HEK293 (cell line): ENCODE measurements around the gene CSF2.

Experiments
- CTCF ChIP-seq: fragments of 450-650 bp; formaldehyde crosslinking; IDR thresholded peaks from 2 replicates; pipeline ENCODE4 v1.5.1; 2016; ENCODE audit warnings: missing biosample characterization, missing genetic modification characterization
- KLF9 ChIP-seq: fragments of 450-650 bp; formaldehyde crosslinking; IDR thresholded peaks from 2 replicates; pipeline ENCODE4 v1.5.1; 2016; ENCODE audit warnings: missing biosample characterization, missing genetic modification characterization, low read depth
- REST ChIP-seq: fragments of 450-650 bp; formaldehyde crosslinking; IDR thresholded peaks from 2 replicates; pipeline ENCODE4 v1.5.1; 2016; ENCODE audit warnings: missing biosample characterization, missing genetic modification characterization
- SETDB1 ChIP-seq: IDR thresholded peaks from one replicate; pipeline ENCODE4 v1.6.1; 2017; ENCODE audit warnings: mild to moderate bottlenecking, low read length, moderate library complexity, mixed read lengths; ENCODE audit not compliant: insufficient read length
- ZNF138 ChIP-seq: fragments of 450-650 bp; formaldehyde crosslinking; IDR thresholded peaks from 2 replicates; pipeline ENCODE4 v1.5.1; 2016; ENCODE audit warnings: missing biosample characterization, missing genetic modification characterization, borderline replicate concordance
- ZNF449 ChIP-seq: fragments of 450-650 bp; formaldehyde crosslinking; IDR thresholded peaks from 2 replicates; pipeline ENCODE4 v1.5.1; 2017; ENCODE audit warnings: missing biosample characterization, mild to moderate bottlenecking, missing genetic modification characterization, moderate library complexity
- ZNF670 ChIP-seq: fragments of 450-650 bp; formaldehyde crosslinking; IDR thresholded peaks from 2 replicates; pipeline ENCODE4 v1.5.1; 2016; ENCODE audit warnings: missing biosample characterization, missing genetic modification characterization, low read depth
- ZNF785 ChIP-seq: fragments of 450-650 bp; formaldehyde crosslinking; IDR thresholded peaks from 2 replicates; pipeline ENCODE4 v1.5.1; 2016; ENCODE audit warnings: missing biosample characterization, missing genetic modification characterization
- ZNF792 ChIP-seq: fragments of 450-650 bp; formaldehyde crosslinking; IDR thresholded peaks from 2 replicates; pipeline ENCODE4 v1.5.1; 2016; ENCODE audit warnings: missing biosample characterization, missing genetic modification characterization
- ZNF830 ChIP-seq: fragments of 450-650 bp; IDR thresholded peaks from 2 replicates; pipeline ENCODE4 v1.5.0; 2018; ENCODE audit warnings: missing biosample characterization, missing genetic modification characterization, low read depth, mild to moderate bottlenecking, moderate library complexity
- ZNF837 ChIP-seq: fragments of 450-650 bp; formaldehyde crosslinking; IDR thresholded peaks from 2 replicates; pipeline ENCODE4 v1.5.1; 2016; ENCODE audit warnings: missing biosample characterization, missing genetic modification characterization

GRCh38 chr5:132115375-132115774, 41.8 kb downstream of the CSF2 start:
- no peak for TF ChIP-seq CTCF (tag by site-specific recombination)
- TF ChIP-seq ZNF449 (tag by site-specific recombination) = no peak
- no peak for TF ChIP-seq ZNF830 (tag by site-specific recombination)
- no peak for TF ChIP-seq ZNF792 (tag by site-specific recombination)
- no peak for TF ChIP-seq ZNF670 (tag by site-specific recombination)
- TF ChIP-seq KLF9 (tag by site-specific recombination) = no peak
- TF ChIP-seq ZNF837 = no peak
- no peak for TF ChIP-seq SETDB1
- no peak for TF ChIP-seq ZNF138 (tag by site-specific recombination)
- no peak for TF ChIP-seq ZNF785 (tag by site-specific recombination)
- no peak for TF ChIP-seq REST (tag by site-specific recombination)
